ENCODE results near the gene USP32.

Gene USP32

DNA sequence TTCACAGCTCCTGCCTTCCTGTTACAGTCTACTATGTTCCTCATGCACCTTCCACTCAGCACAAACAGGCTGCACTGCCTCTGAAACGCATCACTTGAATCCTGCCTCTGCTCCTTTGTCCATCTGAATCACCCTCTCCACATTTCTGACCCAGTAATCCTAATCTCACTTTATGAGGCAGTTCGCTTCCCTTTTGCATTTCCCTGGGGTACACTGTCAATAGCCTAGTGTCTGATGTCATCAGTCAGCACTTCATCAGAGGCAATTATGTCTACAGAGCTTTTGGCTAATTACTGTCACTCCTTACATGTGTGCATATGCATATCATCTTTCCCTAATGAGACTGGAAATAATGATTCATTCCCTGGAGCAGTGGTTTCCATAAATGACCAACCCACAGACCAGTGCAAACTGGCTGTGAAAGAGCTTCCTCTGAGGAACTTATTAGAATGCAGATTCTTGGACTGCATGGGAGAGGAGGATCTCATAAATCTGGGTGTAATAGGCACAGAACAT lies 218.6 kb downstream of the USP32 start:
- no peak for DNase-seq (ENCODE audit: low spot score)

DNA sequence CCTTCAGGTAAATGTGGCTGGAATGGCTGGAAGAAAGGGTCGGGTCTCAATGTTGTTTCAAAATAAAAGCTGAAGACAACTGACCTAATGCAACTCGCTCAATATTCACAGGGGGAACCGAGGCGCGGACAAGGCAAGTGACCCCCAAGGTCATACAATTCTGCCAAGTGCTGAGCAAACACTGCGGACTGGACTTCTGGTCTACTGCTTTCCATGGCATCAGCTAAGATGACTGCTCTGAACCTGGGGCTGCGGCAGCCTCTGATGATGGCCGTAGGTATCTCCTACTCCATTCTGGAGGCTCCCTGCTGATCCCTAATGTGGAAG lies 220.2 kb downstream of the USP32 start:
- DNase-seq (ENCODE audit: low spot score), result no peak

- DNase-seq (ENCODE audit: low spot score), result no peak
These were observed 220.8 kb downstream of the USP32 start for GRCh38 chr17:60170835-60171752.

DNA sequence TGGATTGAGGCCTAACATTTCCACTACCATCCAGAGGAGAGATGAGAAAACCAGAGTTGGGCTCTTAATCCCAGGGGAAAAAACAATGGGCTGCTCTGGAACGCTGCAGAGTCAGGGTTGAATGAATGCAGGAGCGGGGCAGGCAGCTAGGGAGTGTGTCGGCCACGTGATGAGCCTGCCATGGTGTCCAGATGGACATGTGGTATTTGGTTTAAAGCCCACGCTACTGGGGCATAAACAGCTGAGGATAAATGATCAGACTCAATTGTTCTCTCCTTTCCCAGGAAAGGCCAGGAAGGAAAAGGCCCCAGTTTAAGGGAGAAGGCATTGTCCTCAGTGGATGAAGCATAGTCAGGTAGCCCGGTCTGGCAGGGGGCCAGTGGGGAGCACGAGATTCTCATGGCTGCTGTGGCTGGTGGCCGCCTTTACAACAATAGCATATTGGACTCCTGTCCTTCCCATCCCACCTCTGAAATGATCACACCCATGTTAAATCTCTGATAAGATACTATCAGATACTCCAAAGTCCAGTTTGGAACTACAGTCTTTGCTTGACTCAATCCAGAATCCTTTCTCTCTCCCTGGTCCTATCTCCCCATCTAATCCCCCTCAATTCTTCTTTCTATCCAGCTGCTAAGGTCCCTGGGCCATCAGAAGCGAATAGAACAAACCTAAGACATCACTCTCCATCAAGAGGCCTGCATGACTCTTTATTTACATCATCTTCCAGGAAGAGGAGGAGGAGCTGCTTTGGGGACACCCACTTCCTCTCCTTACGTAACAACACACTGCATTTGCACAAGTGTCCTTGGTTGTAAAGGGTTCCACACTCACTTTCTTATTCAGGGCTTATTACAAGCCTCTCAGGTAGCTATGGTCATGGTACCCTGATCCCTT lies 221.8 kb downstream of the USP32 start:
- DNase-seq (ENCODE audit: low spot score), result no peak

DNA sequence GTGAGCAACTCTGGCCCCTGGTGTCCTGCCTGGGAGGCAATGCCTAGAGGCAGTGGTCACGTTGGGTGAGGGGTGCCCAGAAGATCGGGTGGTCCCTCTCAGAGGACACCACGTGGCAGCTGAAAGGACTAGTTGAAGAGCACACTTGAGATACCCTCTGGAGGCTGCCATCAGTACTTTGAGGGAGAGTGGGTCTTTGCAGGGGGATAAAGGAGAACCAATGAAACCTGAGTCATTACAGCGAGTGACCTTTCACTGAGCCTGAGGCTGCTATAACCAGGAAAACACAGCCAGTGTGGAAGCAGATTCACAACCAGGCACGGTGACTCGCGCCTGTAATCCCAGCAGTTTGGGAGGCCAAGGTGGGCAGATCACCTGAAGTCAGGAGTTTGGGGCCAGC lies 223.3 kb downstream of the USP32 start:
- no peak for DNase-seq (ENCODE audit: low spot score)

GRCh38 chr17:60167065-60167741 lies 224.7 kb downstream of the USP32 start:
- no peak for DNase-seq (ENCODE audit: low spot score)

- DNase-seq (ENCODE audit: low spot score), result no peak
These were observed 226.0 kb downstream of the USP32 start for GRCh38 chr17:60165971-60166370.

GRCh38 chr17:60165223-60165622 lies 226.7 kb downstream of the USP32 start:
- DNase-seq (ENCODE audit: low spot score), result no peak

GRCh38 chr17:60164697-60165096 lies 227.2 kb downstream of the USP32 start:
- DNase-seq (ENCODE audit: low spot score), result no peak

GRCh38 chr17:60164164-60164563 lies 227.8 kb downstream of the USP32 start:
- no peak for DNase-seq (ENCODE audit: low spot score)

DNA sequence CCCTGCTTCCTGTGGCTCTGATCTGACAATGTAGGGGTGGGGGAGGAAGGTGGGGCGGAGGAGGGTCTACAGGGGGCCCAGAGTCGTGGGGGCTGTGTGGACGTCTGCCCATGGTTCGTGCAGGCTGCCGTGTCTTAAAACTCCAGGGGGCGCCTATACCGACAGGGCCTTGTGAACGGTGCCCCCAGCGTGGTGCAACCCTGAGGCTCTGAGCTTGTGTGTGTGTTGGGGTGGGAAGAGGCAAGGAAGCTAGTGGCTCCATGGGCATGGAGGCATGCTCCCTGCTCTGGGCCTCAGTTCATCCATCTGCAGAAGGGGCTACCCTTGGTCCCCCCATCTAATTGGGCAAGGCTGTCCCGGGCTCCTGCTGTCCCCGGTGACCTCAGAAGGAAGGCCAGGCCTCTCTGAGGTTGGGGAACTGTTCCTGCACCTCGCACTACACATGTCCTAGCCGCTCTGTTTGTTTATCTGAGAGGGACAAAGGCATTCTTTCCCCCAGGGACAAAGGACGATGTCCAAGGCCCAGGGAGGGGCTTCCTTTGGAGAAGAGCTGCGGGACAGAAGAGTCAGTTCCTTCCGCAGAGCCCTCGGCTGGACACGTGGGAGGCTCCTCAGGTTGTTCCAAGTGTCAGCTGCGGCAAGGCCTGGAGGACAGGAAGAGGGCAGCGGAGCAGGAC lies 228.7 kb downstream of the USP32 start:
- no peak for DNase-seq (ENCODE audit: low spot score)

DNA sequence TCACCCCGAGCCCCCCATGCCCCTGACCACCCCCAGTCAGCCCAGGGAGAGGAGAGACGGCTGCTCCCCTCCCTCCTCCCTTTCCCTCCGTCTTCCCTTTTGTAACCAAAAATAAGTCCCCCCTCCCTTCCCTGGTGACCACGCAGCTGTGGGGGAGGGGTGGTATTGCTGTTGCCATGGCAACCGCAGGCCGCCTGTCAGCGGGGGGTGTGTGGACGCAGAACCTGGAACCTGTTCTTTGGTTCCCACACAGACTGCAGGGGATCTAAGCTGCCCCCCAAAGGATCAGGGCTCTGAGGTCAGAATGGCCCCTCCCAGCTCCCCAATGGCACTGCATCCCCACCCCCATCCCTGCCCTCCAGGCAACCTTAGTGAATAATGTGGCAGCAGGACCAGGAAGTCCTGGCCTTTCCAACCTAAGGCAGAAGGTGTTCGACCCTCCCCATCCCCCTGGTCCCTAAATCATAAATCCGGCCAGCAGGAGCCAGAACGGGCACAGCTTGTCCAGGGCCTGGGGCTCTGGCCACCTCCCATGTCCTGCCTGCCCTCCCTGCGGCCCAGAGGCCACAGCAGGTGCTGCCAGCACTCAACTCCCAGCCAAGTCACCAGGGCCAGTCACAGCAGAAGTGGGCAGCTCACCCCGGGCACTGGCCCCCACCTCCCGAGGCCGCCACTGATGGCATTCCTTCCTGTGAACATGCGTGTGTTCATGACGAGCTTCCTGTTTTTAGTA lies 230.2 kb downstream of the USP32 start:
- no peak for DNase-seq (ENCODE audit: low spot score)

DNA sequence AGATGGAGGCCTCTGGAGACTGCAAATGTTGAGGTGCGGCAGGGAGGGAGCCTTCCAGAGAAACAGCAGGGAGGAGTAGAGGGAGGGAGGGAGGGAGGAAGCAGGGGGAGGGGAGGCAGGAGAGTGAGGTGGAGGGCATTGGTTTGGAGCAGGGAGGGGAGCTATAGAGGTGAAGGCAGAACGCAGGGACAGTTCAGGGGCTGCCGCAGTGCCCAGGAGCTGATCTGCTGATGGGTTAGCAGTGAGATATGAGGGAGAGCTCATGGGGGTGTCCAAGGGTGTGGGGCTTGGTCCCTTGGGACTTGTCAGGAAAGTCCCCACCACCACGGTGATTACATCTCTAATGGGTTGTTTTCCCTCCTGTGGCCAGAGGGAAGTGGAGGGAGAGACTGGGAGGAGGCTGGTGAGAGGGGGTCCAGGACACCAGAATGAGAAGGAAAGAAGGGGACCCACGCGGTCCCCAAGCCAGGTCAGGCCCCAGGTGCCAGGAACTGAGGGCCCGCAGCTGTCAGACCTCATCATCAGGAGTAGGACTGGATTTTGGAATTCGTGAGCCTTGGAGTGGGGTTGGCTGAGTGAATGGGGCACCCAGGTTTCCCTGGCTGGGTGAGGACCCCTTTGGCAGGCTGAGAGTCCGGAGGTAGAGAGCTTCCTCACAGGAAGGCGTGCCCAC lies 231.0 kb downstream of the USP32 start:
- no peak for DNase-seq (ENCODE audit: low spot score)

GRCh38 chr17:60159479-60159866 lies 232.5 kb downstream of the USP32 start:
- DNase-seq (ENCODE audit: low spot score), result no peak

DNA sequence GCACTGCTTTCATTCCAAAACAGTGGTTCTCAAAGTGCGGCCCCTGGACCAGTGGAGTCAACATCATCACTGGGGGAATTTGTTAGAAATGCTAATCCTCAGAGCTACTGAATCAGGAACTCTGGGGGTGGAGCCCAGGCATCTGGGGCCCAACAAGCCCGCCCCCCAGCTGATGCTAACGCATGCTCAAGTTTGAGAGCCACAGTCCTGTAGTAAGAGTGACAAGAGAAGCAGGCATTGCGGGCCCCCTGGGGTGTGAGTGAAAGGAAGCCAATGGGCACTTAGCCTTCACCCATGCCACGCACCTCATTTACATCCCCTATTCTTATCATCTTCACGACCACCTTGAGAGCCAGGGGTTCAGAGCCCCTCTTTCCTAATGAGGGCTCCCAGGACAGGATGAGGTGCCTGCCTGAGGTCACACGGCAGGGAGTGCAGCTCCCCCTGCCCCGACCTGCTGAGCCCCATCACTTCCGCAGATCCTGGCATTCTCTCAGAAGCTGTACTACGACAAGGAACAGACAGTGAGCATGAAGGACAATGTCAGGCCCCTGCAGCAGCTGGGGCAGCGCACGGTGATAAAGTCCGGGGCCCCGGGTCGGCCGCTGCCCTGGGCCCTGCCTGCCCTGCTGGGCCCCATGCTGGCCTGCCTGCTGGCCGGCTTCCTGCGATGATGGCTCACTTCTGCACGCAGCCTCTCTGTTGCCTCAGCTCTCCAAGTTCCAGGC lies 233.0 kb downstream of the USP32 start:
- no peak for DNase-seq (ENCODE audit: low spot score)

DNA sequence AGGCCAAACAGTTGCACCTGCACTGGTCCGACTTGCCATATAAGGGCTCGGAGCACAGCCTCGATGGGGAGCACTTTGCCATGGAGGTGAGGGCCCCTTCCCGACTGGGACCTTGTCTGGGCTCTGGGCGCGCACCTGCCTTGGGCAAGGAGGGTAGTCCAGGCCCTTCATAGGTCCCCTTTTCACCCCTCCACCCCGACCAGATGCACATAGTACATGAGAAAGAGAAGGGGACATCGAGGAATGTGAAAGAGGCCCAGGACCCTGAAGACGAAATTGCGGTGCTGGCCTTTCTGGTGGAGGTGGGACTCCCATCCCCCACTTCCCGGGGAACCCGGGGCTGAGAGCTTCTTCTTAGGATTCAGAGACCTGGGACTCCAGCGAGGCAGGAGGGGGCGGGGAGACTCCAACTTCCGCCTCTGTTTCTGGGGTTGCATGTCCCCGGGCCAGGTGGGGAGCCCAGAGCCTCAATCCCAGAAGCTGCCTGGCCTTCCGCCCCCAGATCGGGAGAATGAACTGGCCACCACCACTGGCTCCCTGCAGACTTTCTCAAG lies 234.4 kb downstream of the USP32 start:
- no peak for DNase-seq (ENCODE audit: low spot score)

DNA sequence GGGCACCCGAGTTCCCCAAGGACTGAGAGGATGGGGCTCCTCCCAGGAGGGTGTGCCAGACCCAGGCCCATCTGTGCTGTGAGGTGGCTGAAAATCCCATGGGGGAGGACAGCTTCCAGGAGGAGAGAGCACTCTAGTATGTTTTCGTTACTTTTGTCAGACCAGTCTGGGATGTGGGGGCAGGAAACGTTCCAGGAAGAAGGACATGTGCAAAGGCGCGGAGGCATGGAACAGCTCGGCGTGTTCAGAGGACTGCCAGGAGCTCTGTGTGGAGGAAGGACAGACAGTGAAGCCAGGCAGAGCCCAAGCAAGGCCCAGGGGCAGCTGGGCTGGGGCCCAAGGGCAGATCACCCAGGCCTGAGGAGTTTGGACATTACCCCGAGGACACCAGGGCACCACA lies 235.2 kb downstream of the USP32 start:
- no peak for DNase-seq (ENCODE audit: low spot score)

DNA sequence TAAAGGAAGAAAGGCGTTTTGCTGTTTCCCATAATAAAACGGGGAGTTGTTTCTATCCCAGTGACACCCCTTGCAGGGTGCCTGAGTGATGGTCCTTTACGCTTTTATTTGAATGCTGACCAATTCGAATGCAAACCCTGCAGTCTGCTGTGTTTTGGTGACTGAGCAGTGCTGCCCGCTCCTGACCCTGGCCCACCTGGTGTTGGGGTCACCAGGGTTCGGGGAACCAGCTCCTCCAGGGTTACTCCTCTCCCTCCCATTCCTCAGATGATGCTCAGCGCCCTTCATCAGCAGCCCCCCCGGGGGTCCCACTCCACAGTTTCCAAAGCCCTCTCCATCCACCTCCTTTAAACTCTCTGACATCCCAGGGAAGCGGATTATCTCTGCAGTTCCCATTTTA lies 236.1 kb downstream of the USP32 start:
- no peak for DNase-seq (ENCODE audit: low spot score)

DNA sequence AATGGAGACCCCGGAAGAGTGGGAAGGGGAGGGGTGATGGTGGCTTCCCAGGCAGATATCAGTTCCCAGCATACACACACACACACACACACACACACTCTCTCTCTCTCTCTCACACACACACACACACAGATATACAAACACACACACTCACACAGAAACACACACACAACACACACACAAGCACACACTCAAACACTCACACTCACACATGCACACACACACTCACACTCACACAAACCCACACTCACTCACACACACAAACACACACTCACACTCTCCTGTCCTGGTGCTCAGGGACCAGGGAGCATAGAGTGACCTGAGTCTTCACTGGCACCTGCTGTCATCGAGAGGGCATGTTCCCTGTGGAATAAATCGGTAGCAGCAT lies 236.5 kb downstream of the USP32 start:
- DNase-seq (ENCODE audit: low spot score), result no peak
